Upper lobe of left lung (tissue), 6 donors: ENCODE results near the gene PDZD2. TPM values are rescaled to one million over a fixed set of nuclear protein-coding genes. Genes with fewer than 3 reads are reported as not detected.
A peak's percentile ranks its signal among the peaks of the same experiment; 100 is the strongest.

Source experiments
- ATAC-seq, 2 donors: fragments of 200-7000 bp; cut with Tn5 transposase; one replicate each; pipeline ENCODE4 v1.9.1; 2022; ENCODE audit warnings: mild to moderate bottlenecking in 2 of 2, moderate library complexity in 2 of 2; ENCODE audit not compliant: low FRiP score in 2 of 2
- DNase-seq, 2 donors: peaks; one replicate each; pipeline ENCODE4 v3.0.0-alpha.2; 2019 to 2020
- H3K27ac ChIP-seq, 4 donors: fragments of 200-600 bp; sonication (generic); one replicate each; pipeline ENCODE4 v1.5.1; 2016 to 2019
- H3K27me3 ChIP-seq, 4 donors: fragments of 200-600 bp; sonication (generic); one replicate each; pipeline ENCODE4 v1.5.1; 2017 to 2019
- H3K36me3 ChIP-seq, 4 donors: fragments of 200-600 bp; sonication (generic); one replicate each; pipeline ENCODE4 v1.5.1; 2016 to 2019
- H3K4me1 ChIP-seq, 4 donors: fragments of 200-600 bp; sonication (generic); one replicate each; pipeline ENCODE4 v1.5.1; 2018 to 2019
- H3K4me3 ChIP-seq, 4 donors: fragments of 200-600 bp; sonication (generic); one replicate each; pipeline ENCODE4 v1.5.1; 2017 to 2019; ENCODE audit warnings: mild to moderate bottlenecking in 2 of 4, moderate library complexity in 1 of 4
- H3K9me3 ChIP-seq, 4 donors: fragments of 200-600 bp; sonication (generic); one replicate each; pipeline ENCODE4 v1.5.1; 2018 to 2019
- CTCF ChIP-seq, 6 experiments: fragments of 450-650 bp in 4 of 6; fragments of 200-600 bp in 2 of 6; sonication (generic) in 2 of 6; IDR thresholded peaks; one replicate each; pipeline ENCODE4 v1.5.1; 2016 to 2019; ENCODE audit warnings: antibody characterized with exemption in 6 of 6
- EP300 ChIP-seq, 4 donors: sonication (generic); formaldehyde crosslinking; IDR thresholded peaks; one replicate each; pipeline ENCODE4 v1.5.1; 2017; ENCODE audit warnings: antibody characterized with exemption in 4 of 4, control low read depth in 2 of 4
- POLR2A ChIP-seq, 4 donors: fragments of 450-650 bp; IDR thresholded peaks; one replicate each; pipeline ENCODE4 v1.5.1; 2016 to 2017; ENCODE audit warnings: antibody characterized with exemption in 4 of 4, mild to moderate bottlenecking in 2 of 4
- POLR2AphosphoS5 ChIP-seq, 2 donors: sonication (generic); formaldehyde crosslinking; IDR thresholded peaks; one replicate each; pipeline ENCODE4 v1.5.1; 2017; ENCODE audit warnings: antibody characterized with exemption in 2 of 2
- WGBS, 2 donors: methylation state at CpG; one replicate each; pipeline ENCODE4 v1.1.5; 2017 to 2018; 5-methylcytosine and 5-hydroxymethylcytosine counted together
- total RNA-seq, 6 donors: library from RNA; depleted of rRNA in 4 of 6; stranded (reverse); fragments of >200 nt in 4 of 6; gene quantifications; one replicate each; pipeline versions ENCODE4 v1.1.0 to v1.2.1, GENCODE V29; 2016 to 2021
- donor health status: DM: no; HTN: no; CAD: no; lungs with moderate emphysema.
- donor health status: DM: no; HTN: yes; CAD: no; lungs with severe emphysema.

The PDZD2 gene
- total RNA-seq, 6 donors from 2014 or later: 53.4 to 73.6 (median 68.4) TPM

- ATAC-seq (no peak), DNase-seq (no peak)
- TF ChIP-seq POLR2A (IDR thresholded peaks at IDR 0.05) (no peak), CTCF (IDR thresholded peaks at IDR 0.05) (no peak), EP300 (IDR thresholded peaks at IDR 0.05) (no peak), POLR2AphosphoS5 (IDR thresholded peaks at IDR 0.05) (no peak)
- WGBS, 2 donors: 67 to 88% methylated on average over 4 of the region's 4 CpGs
- Histone ChIP-seq H3K36me3 (no peaks in the 10 kb centered on the region), H3K27me3 (no peaks in the 10 kb centered on the region), H3K4me1 (peaks cover 3 to 25% (median 15%) of the 10 kb centered on the region in 4 donors), H3K9me3 (no peaks in the 10 kb centered on the region), H3K4me3 (no peak overlapping the region), H3K27ac (no peak overlapping the region)
Measured at GRCh38 chr5:31941151-31941755, 302.3 kb downstream of the PDZD2 start.

DNA sequence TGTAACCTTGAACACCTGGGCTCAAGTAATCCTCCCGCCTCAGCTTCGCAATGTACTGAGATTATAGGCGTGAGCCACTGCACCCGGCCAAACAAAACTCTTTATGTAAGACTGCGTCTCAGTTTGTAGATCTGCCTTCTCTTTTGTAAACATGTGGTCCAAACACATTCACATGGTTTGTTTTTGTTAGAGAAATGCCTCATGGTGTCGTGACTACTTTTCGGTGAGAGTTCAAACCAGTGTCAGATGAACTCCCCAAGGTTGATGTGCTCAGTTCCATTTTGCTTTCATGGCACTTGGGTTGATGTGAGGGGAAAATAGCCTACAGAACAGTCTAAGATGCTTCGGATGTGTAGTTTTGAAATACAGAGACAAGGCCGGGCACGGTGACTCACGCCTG lies 303.6 kb downstream of the PDZD2 start:
- Histone ChIP-seq H3K36me3 (no peaks in the 10 kb centered on the region), H3K9me3 (no peaks in the 10 kb centered on the region), H3K27me3 (no peaks in the 10 kb centered on the region), H3K27ac (no peak overlapping the region), H3K4me1 (peaks cover 3 to 27% (median 15%) of the 10 kb centered on the region in 4 donors), H3K4me3 (no peak overlapping the region)
- TF ChIP-seq CTCF (IDR thresholded peaks at IDR 0.05) (no peak), POLR2A (IDR thresholded peaks at IDR 0.05) (no peak), EP300 (IDR thresholded peaks at IDR 0.05) (no peak), POLR2AphosphoS5 (IDR thresholded peaks at IDR 0.05) (no peak)
- DNase-seq (no peak), ATAC-seq (no peak)
- WGBS, 2 donors: 82 to 89% methylated on average over 11 of the region's 11 CpGs

DNA sequence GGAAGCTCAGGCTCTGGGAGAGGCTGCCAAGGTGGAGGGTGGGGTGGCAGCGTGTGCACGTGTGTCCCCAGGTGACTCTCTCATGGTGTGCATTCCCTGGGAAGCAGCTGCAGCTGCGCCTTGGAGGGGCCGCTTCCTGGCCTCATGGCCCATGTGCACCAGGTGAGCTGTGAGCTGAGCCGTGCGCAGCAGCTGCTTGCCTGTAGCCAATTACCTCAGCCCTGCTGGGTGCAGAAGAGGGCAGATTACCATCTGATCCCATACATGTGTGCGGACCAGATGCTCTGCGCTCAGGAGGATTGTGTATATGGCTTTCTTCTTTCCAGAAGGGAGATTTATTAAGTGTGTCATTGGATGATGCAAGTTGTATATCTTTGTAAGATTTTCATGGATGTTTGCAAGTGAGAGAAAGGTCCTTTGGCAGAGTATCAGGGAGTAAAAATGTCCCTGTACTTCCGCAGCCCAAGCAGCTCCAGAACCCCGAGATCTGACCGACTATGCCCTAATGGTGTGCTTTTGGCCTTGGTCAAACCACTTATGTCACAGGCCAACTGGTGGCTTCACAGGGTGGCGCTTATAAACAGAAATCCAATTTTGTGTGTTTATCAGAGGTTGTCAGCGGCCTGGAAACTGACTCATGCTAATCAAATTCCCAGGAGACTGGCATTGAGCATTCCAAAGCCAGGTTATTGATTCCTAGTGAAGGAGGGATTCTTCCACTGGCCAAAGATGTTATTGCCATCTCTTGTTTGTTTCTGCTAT lies 305.9 kb downstream of the PDZD2 start:
- 72 to 83% methylated on average over 11 of the region's 13 CpGs for WGBS, 2 donors
- Histone ChIP-seq H3K4me3 (no peak overlapping the region), H3K4me1 (peaks cover 3 to 24% (median 14%) of the 10 kb centered on the region in 4 donors), H3K9me3 (no peaks in the 10 kb centered on the region), H3K27ac (no peak overlapping the region), H3K27me3 (no peaks in the 10 kb centered on the region), H3K36me3 (no peaks in the 10 kb centered on the region)
- DNase-seq (peak; percentile 55 to 57), ATAC-seq (peak; percentile 32 to 68)
- no peak for TF ChIP-seq EP300 (IDR thresholded peaks at IDR 0.05)
- TF ChIP-seq CTCF (IDR thresholded peaks at IDR 0.05): no peak
- TF ChIP-seq POLR2AphosphoS5 (IDR thresholded peaks at IDR 0.05): no peak
- TF ChIP-seq POLR2A (IDR thresholded peaks at IDR 0.05): no peak

GRCh38 chr5:31948006-31948405 lies 309.1 kb downstream of the PDZD2 start:
- no peak for TF ChIP-seq POLR2AphosphoS5 (IDR thresholded peaks at IDR 0.05)
- no peak for TF ChIP-seq EP300 (IDR thresholded peaks at IDR 0.05)
- TF ChIP-seq CTCF (IDR thresholded peaks at IDR 0.05): no peak

More at GRCh38 chr5:31948006-31948405, 309.1 kb downstream of the PDZD2 start:
- Histone ChIP-seq H3K9me3 (no peaks in the 10 kb centered on the region), H3K4me3 (no peak overlapping the region), H3K4me1 (peaks cover 3 to 24% (median 11%) of the 10 kb centered on the region in 4 donors), H3K36me3 (no peaks in the 10 kb centered on the region), H3K27ac (no peak overlapping the region), H3K27me3 (no peaks in the 10 kb centered on the region)
- DNase-seq (no peak), ATAC-seq (no peak)
- WGBS, 2 donors: 71 to 74% methylated on average over 5 of the region's 5 CpGs
